ENCODE measurements around the gene NOB1.
"Not testable (repeated sequence)": the region's sequence is repeated elsewhere in the genome, so short reads cannot be mapped to it uniquely, and the experiment has no call there.

NOB1 gene
- 16.9 to 110 (median 40.7) reads per million in 9 experiments for total RNA-seq

DNA sequence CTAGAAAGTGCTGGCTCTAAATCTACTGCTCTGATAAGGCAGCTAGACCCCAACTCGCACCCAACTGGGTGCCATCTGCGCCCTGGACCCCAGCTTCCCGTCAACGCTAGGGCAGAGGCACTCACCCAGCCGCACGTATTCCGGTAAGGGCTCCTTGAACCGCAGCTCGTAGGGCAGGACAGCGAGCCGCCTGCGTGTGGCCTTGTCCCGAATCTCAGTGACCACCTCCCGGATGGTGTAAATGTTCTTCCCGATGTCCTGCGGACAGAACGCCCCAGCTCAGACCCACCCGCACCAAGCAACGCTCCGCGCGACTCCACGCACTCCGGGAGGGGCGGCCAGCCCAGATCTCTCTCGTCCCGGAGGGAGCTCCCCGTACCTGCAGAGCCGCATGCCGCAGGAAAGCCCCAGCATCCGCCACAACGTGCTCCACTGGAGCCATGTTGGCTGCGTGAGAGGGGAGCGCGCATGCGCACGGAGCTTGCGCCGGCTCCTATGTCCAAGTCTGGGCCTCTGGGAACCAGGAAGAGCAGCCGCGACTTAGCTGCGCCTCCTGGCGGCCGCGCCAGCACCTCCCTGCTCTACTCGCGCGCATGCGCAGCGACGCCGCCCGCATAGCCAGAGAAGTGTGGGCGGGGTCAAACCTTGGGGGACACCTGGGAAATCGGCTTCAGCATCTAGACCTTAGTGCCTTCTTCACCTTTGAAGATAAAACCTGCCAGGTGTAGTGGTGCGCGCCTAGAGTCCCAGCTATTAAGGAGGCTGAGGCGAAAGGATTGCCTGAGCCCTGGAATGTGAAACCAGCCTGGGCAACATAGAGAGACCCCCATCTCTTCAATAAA, at the start of gene NOB1:
Gene NOB1, minus strand, starts transcription at position 458 of the 842 bp plus-strand sequence. Its CDS starts 16 bp downstream, at position 442.
- H3K27ac Mint-ChIP-seq, result peak within 1 kb of the TSS; percentile 96 to 100
- peak; percentile 93 to 97 (median 94) for DNase-seq
- peaks cover 27 to 31% of the 10 kb centered on the region in 2 donors for H3K4me1 Mint-ChIP-seq (ENCODE audit: low read depth in 2 of 2)
- peaks cover 42% of the 10 kb centered on the region for H3K36me3 Mint-ChIP-seq (ENCODE audit: insufficient read depth)
- H3K4me3 Mint-ChIP-seq, result peak within 1 kb of the TSS; percentile 98 to 100
- H3K27me3 Mint-ChIP-seq, result peaks cover 0 to 9% of the 10 kb centered on the region in 2 donors
- ATAC-seq (replicated peaks), result peak; percentile 97
- no peaks in the 10 kb centered on the region for H3K9me3 Mint-ChIP-seq

DNA sequence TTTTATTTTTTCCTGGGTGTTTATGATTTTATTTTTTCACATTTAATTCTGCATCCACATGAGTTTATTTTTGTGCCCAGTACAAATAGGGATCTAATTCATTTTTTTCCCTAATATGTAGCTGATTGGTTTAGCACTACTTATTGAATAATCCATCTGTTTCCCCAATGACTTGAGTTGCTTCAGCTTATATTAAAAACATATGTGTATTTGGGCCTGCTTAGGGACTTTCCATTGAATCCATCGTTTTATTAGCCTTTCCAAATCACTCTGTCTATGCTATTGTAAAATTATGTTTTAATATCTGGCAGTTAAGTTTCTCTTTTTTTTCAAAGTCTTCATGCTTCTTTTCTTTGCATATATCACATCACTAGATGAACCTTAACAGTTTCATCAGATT, 49.6 kb upstream of the NOB1 start:
- no peaks in the 10 kb centered on the region for H3K4me1 Mint-ChIP-seq (ENCODE audit: low read depth in 2 of 2)
- H3K9me3 Mint-ChIP-seq, result no peaks in the 10 kb centered on the region
- H3K4me3 Mint-ChIP-seq, result no peak overlapping the region
- no peak for DNase-seq
- no peak for ATAC-seq (replicated peaks)
- peak overlapping the region; percentile 20 to 54 for H3K27ac Mint-ChIP-seq
- no peaks in the 10 kb centered on the region for H3K27me3 Mint-ChIP-seq
- H3K36me3 Mint-ChIP-seq (ENCODE audit: insufficient read depth), result peaks cover 40% of the 10 kb centered on the region

DNA sequence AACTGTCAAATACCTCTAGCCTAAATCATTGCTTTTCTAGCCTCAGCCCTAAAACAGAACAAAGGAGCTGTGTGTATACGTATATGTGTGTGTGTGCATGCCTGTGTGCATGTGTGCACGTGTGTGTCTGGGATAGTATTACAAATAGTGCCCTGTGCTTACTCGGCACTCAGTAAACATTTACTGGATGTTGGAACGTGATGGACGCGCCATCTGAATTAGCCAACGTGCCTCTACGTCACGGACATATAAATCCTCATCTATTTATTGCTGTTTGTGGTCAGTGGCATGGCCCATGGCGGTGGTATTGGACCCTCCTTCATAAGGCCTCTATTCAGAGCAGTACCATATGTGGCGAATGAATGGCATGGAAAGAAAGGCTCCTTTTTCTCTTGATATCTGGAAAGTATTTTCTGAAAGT, 44.9 kb upstream of the NOB1 start:
- no peaks in the 10 kb centered on the region for H3K9me3 Mint-ChIP-seq
- H3K4me1 Mint-ChIP-seq (ENCODE audit: low read depth in 2 of 2), result peaks cover 0 to 4% of the 10 kb centered on the region in 2 donors
- H3K27me3 Mint-ChIP-seq, result no peaks in the 10 kb centered on the region
- H3K36me3 Mint-ChIP-seq (ENCODE audit: insufficient read depth), result peaks cover 51% of the 10 kb centered on the region
- ATAC-seq (replicated peaks) (no peak), DNase-seq (no peak)
- H3K27ac Mint-ChIP-seq, result peak overlapping the region in 1 of 2 donors; percentile 83
- H3K4me3 Mint-ChIP-seq, result no peak overlapping the region

DNA sequence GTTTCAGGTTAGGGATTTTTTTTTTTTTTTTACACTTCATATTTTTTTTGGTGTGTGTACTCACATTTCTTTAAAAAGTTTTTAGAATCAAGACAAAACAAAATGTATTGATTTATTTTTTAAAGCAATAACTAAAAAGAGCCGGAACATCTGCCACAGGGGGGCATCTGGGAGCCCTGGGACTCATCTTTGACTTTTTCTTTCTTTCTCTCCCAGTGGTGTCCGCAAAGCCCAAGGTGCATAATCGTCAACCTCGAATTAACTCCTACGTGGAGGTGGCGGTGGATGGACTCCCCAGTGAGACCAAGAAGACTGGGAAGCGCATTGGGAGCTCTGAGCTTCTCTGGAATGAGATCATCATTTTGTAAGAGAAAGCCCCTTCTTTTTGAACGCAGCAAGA, 43.7 kb upstream of the NOB1 start:
- Mint-ChIP-seq H3K27me3 (no peaks in the 10 kb centered on the region), H3K27ac (no peak overlapping the region), H3K9me3 (no peaks in the 10 kb centered on the region), H3K4me1 (ENCODE audit: low read depth in 2 of 2) (peaks cover 0 to 4% of the 10 kb centered on the region in 2 donors), H3K36me3 (ENCODE audit: insufficient read depth) (peaks cover 48% of the 10 kb centered on the region), H3K4me3 (no peak overlapping the region)
- ATAC-seq (replicated peaks), result no peak
- no peak for DNase-seq

DNA sequence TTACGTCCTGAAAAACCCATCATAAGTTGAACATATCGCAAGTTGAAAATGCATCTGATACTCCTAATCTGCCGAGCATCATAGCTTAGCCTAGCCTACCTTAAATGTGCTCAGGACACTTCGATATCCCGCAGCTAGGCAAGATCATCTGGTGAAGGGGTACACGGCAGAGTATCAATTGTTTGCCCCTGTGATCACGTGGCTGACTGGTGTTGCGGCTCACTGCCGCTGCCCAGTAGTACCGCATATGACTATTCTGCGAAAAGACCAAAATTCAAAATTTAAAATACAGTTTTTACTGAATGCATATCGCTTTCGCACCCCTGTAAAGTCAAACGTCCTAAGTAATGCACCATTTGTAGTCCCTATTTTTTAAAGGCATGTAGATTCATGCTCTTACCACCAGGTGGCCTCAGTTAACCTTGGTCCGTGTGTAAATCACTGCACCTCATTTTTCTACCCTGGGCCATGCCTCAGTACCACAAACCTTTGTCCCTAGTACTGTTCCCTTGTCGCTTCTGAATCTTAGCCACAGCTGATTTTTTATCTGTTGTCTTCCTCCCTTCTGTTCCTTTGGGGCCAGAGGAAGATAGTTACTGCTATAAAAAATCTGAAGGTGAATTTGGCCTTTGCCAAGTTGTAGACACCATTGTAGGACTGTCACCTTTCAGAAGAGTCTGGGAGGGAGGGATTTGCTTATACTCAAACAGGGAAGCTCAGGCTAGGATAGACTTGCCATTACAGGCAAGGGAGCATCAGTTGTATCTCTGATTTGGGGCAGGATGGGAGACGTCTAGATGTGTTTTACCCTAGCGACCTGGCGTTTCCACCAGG, 41.8 kb upstream of the NOB1 start:
- no peaks in the 10 kb centered on the region for H3K9me3 Mint-ChIP-seq
- H3K27ac Mint-ChIP-seq, result no peak overlapping the region
- no peak overlapping the region for H3K4me3 Mint-ChIP-seq
- peaks cover 0 to 4% of the 10 kb centered on the region in 2 donors for H3K4me1 Mint-ChIP-seq (ENCODE audit: low read depth in 2 of 2)
- H3K36me3 Mint-ChIP-seq (ENCODE audit: insufficient read depth), result peaks cover 31% of the 10 kb centered on the region
- ATAC-seq (replicated peaks), result peak; percentile 63
- peak in 2 of 3 experiments; percentile 12 to 21 for DNase-seq
- no peaks in the 10 kb centered on the region for H3K27me3 Mint-ChIP-seq

DNA sequence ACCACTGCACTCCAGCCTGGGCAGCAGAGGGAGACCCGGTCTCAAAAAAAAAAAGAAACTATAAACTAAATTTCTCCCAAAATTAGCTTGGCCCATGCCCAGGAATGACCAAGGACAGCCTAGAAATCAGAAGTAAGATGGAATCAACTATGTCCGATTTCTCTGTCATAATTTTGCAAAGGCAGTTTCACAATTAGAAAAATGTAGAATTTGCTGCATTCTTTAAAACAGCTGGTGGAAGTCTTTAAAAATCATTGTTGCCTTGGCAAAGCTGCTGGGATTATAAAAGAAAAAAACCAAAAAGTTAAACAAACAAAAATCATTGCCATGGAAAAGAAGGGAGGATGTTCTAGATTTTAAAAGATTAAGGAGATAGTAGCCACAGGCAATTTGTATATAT, 39.8 kb upstream of the NOB1 start:
- Mint-ChIP-seq H3K4me1 (ENCODE audit: low read depth in 2 of 2) (peaks cover 0 to 4% of the 10 kb centered on the region in 2 donors), H3K36me3 (ENCODE audit: insufficient read depth) (peaks cover 27% of the 10 kb centered on the region), H3K27ac (peak overlapping the region in 1 of 2 donors; percentile 22), H3K4me3 (no peak overlapping the region), H3K9me3 (no peaks in the 10 kb centered on the region), H3K27me3 (no peaks in the 10 kb centered on the region)
- no peak for DNase-seq
- no peak for ATAC-seq (replicated peaks)

DNA sequence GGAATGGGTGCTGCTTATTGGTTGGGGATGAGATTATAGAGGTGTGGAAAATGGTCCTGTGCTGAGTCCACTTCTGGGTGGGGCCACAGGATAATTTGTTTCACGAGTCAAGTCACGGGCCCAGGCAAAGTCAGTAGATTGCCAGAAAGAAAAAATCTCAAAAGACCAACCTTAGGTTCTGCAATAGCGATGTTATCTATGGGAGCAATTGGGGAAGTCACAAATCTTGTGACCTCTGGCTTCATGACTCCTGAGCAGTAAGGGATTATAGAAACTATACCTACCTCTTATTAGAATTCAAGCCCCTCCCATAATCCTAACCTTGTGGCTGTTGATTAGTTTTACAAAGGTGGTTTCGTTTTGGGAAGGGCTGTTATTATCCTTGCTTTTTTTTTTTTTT, 38.8 kb upstream of the NOB1 start:
- H3K27me3 Mint-ChIP-seq, result no peaks in the 10 kb centered on the region
- H3K36me3 Mint-ChIP-seq (ENCODE audit: insufficient read depth), result peaks cover 30% of the 10 kb centered on the region
- peaks cover 1 to 4% of the 10 kb centered on the region in 2 donors for H3K4me1 Mint-ChIP-seq (ENCODE audit: low read depth in 2 of 2)
- no peak for DNase-seq
- no peak for ATAC-seq (replicated peaks)
- no peak overlapping the region for H3K4me3 Mint-ChIP-seq
- no peak overlapping the region for H3K27ac Mint-ChIP-seq
- H3K9me3 Mint-ChIP-seq, result no peaks in the 10 kb centered on the region

DNA sequence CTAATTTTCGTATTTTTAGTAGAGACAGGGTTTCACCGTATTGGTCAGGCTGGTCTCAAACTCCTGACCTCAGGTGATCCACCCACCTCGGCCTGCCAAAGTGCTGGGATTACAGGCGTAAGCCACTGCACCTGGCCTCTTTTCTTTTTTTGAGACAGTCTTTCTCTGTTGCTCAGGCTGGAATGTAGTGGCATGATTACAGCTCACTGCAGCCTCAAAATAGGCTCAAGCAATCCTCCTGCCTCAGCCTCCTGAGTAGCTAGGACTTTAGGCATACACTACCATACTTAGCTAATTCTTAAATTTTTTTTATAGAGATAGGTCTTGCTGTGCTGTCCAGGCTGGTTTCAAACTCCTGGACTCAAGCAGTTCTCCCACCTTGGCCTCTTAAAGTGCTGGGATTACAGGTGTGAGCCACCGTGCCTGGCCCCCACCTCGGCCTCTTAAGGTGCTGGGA, 36.7 kb upstream of the NOB1 start:
- not testable (repeated sequence) for H3K4me3 Mint-ChIP-seq; H3K4me1 Mint-ChIP-seq (ENCODE audit: low read depth in 2 of 2); ATAC-seq (replicated peaks); DNase-seq; H3K27ac Mint-ChIP-seq; H3K9me3 Mint-ChIP-seq; H3K27me3 Mint-ChIP-seq
- peaks cover 42% of the 10 kb centered on the region for H3K36me3 Mint-ChIP-seq (ENCODE audit: insufficient read depth)

DNA sequence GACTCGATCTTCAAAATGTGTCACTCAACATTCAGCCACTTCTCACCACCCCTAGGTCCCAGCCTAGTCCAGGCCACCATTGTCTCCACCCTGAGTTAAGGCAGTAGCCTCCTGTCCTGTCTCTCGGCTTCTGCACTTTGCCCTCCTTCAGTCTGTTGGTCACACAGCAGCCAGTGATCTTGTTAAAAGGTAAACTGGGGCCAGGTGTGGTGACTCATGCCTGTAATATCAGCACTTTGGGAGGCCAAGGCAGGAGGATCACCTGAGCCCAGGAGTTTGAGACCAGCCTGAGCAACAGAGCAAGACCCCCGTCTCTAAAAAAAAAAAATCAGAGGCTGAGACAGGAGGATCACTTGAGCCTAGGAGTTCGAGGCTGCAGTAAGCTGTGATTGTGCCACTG, 33.2 kb upstream of the NOB1 start:
- no peak overlapping the region for H3K27ac Mint-ChIP-seq
- no peak for DNase-seq
- peaks cover 52% of the 10 kb centered on the region for H3K36me3 Mint-ChIP-seq (ENCODE audit: insufficient read depth)
- peaks cover 3 to 5% of the 10 kb centered on the region in 2 donors for H3K4me1 Mint-ChIP-seq (ENCODE audit: low read depth in 2 of 2)
- no peak overlapping the region for H3K4me3 Mint-ChIP-seq
- no peak for ATAC-seq (replicated peaks)
- H3K9me3 Mint-ChIP-seq, result no peaks in the 10 kb centered on the region
- H3K27me3 Mint-ChIP-seq, result no peaks in the 10 kb centered on the region

DNA sequence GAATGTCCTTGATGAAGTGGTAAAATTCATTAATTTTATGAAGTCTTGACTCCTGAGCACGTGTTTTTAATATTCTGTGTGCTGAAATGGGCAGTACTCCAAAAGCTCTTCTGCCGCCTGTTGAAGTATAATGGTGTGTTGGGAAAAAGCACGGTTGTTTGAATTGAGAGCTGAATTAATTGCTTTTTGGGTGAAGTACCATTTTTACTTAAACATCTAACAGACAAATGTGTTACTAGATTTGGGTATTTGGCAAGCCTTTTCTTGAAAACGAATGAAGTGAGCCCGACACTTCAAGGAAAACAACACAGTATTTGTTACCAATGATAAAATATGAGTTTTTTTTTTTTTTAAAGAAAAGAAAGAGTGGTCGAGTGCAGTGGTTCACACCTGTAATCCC, 29.9 kb upstream of the NOB1 start:
- H3K9me3 Mint-ChIP-seq, result no peaks in the 10 kb centered on the region
- H3K4me1 Mint-ChIP-seq (ENCODE audit: low read depth in 2 of 2), result peaks cover 12 to 14% of the 10 kb centered on the region in 2 donors
- H3K4me3 Mint-ChIP-seq, result no peak overlapping the region
- peaks cover 61% of the 10 kb centered on the region for H3K36me3 Mint-ChIP-seq (ENCODE audit: insufficient read depth)
- H3K27me3 Mint-ChIP-seq, result no peaks in the 10 kb centered on the region
- ATAC-seq (replicated peaks) (no peak), DNase-seq (no peak)
- peak overlapping the region in 1 of 2 donors; percentile 52 for H3K27ac Mint-ChIP-seq

DNA sequence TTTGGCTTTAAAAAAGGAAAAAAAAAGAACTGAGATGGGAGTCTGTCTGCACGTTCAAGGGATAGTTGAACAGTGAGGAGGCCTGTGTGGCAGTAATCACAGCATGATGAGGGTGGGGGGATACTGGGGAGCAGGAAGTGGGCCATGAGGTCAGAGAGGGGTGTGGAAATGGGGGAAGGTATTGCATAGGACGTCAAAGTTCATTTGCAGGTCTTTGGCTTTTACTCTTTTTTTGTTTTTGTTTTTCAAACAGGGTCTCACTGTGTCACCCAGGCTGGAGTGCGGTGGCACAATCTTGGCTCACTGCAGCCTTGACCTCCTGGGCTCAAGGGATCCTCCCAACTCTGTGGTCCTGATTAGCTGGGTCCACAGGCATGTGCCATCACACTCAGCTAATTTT, 26.4 kb upstream of the NOB1 start:
- DNase-seq, result no peak
- H3K4me1 Mint-ChIP-seq (ENCODE audit: low read depth in 2 of 2), result peaks cover 8 to 20% of the 10 kb centered on the region in 2 donors
- no peak overlapping the region for H3K4me3 Mint-ChIP-seq
- H3K36me3 Mint-ChIP-seq (ENCODE audit: insufficient read depth), result peaks cover 38% of the 10 kb centered on the region
- H3K27ac Mint-ChIP-seq, result peak overlapping the region; percentile 15 to 62
- no peaks in the 10 kb centered on the region for H3K9me3 Mint-ChIP-seq
- no peak for ATAC-seq (replicated peaks)
- H3K27me3 Mint-ChIP-seq, result no peaks in the 10 kb centered on the region

DNA sequence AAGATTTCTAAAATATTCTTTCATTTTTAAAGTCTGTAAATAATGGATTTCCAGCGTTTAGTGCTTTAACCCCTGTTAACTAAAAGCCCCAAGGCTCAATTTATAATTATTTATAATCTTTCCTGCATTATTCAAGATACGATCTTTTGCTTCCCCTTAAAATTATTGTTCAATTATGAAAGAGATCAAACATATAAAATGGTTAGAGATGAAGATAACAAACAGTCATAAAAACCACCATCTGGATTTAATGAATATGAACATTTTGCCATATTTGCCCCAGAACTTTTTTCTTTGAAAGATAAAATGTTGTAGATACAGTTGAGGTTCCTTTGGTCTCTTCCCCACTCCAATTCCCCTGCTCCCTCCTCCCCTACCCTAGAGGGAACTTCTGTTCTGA, 25.0 kb upstream of the NOB1 start:
- H3K27ac Mint-ChIP-seq, result peak overlapping the region; percentile 15 to 75

DNA sequence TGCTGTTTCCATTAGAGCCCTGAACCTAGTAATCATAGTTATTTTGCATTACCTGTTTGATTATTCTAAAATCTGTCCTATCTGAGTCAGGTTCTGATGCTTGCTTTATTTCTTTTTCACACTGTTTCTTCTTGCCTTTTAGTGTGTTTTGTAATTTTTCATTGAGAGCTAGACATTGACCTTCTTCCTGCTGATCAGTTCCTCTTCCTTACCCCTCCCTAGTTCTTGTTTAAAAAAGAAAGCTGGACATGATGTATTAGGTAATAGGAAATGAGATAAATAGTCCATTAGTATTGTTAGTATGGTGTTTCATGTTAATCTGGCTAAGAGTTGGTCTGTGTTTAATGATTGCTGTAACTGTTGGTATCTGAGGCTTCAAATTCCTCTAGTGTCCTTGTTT, 20.8 kb upstream of the NOB1 start:
- Mint-ChIP-seq H3K36me3 (ENCODE audit: insufficient read depth) (peaks cover 3% of the 10 kb centered on the region), H3K27me3 (no peaks in the 10 kb centered on the region), H3K4me1 (ENCODE audit: low read depth in 2 of 2) (peaks cover 22 to 50% of the 10 kb centered on the region in 2 donors), H3K4me3 (no peak overlapping the region), H3K9me3 (peaks cover 0 to 3% of the 10 kb centered on the region in 2 donors), H3K27ac (peak overlapping the region in 1 of 2 donors; percentile 2)
- DNase-seq (no peak), ATAC-seq (replicated peaks) (no peak)

More for the DNA sequence above, 25.0 kb upstream of the NOB1 start:
- Mint-ChIP-seq H3K27me3 (no peaks in the 10 kb centered on the region), H3K4me3 (no peak overlapping the region), H3K9me3 (peaks cover 0 to 3% of the 10 kb centered on the region in 2 donors), H3K4me1 (ENCODE audit: low read depth in 2 of 2) (peaks cover 12 to 30% of the 10 kb centered on the region in 2 donors), H3K36me3 (ENCODE audit: insufficient read depth) (peaks cover 34% of the 10 kb centered on the region)
- DNase-seq (no peak), ATAC-seq (replicated peaks) (no peak)

Measured in effector memory CD8-positive, alpha-beta T cell (primary cell).